ENCODE measurements around the gene TNFSF11. TPM values are rescaled to one million over a fixed set of nuclear protein-coding genes. Genes with fewer than 3 reads are reported as not detected.

TNFSF11 gene
- total RNA-seq, 4 donors from 2014 or later: not detected

- no peaks in the 10 kb centered on the region for H3K4me1 ChIP-seq
- TF ChIP-seq EP300 (IDR thresholded peaks at IDR 0.05): no peak
- 69 to 83% methylated on average over 3 of the region's 3 CpGs for WGBS, 2 donors
Measured at GRCh38 chr13:42625611-42626010, 51.7 kb downstream of the TNFSF11 start.

GRCh38 chr13:42626176-42626860 is 52.4 kb downstream of the TNFSF11 start:
- H3K4me3 ChIP-seq: no peak overlapping the region
- H3K4me1 ChIP-seq: no peaks in the 10 kb centered on the region
- DNase-seq (ENCODE audit: low spot score in 2 of 2): no peak
- 78 to 86% methylated on average over 5 of the region's 5 CpGs for WGBS, 2 donors
- no peaks in the 10 kb centered on the region for H3K9me3 ChIP-seq
- no peaks in the 10 kb centered on the region for H3K27me3 ChIP-seq
- no peak for TF ChIP-seq CTCF (IDR thresholded peaks at IDR 0.05)
- no peak for TF ChIP-seq POLR2A (IDR thresholded peaks at IDR 0.05)
- no peak for TF ChIP-seq EP300 (IDR thresholded peaks at IDR 0.05)
- no peak overlapping the region for H3K27ac ChIP-seq
- H3K36me3 ChIP-seq: no peaks in the 10 kb centered on the region

More at GRCh38 chr13:42625611-42626010, 51.7 kb downstream of the TNFSF11 start:
- no peak for DNase-seq (ENCODE audit: low spot score in 2 of 2)
- Histone ChIP-seq H3K27me3 (no peaks in the 10 kb centered on the region), H3K9me3 (no peaks in the 10 kb centered on the region), H3K27ac (no peak overlapping the region), H3K36me3 (no peaks in the 10 kb centered on the region), H3K4me3 (no peak overlapping the region)

GRCh38 chr13:42628666-42629065 is 54.7 kb downstream of the TNFSF11 start:
- Histone ChIP-seq H3K4me3 (no peak overlapping the region), H3K36me3 (no peaks in the 10 kb centered on the region), H3K4me1 (no peaks in the 10 kb centered on the region), H3K27me3 (no peaks in the 10 kb centered on the region), H3K27ac (no peak overlapping the region), H3K9me3 (no peaks in the 10 kb centered on the region)
- WGBS, 2 donors: 89 to 96% methylated on average over 5 of the region's 5 CpGs
- TF ChIP-seq CTCF (IDR thresholded peaks at IDR 0.05) (no peak), POLR2A (IDR thresholded peaks at IDR 0.05) (no peak), EP300 (IDR thresholded peaks at IDR 0.05) (no peak)
- no peak for DNase-seq (ENCODE audit: low spot score in 2 of 2)

- H3K27ac ChIP-seq: no peak overlapping the region
- no peak overlapping the region for H3K4me3 ChIP-seq
- H3K36me3 ChIP-seq: no peaks in the 10 kb centered on the region
- no peaks in the 10 kb centered on the region for H3K27me3 ChIP-seq
- H3K4me1 ChIP-seq: no peaks in the 10 kb centered on the region
- no peak for DNase-seq (ENCODE audit: low spot score in 2 of 2)
- no peaks in the 10 kb centered on the region for H3K9me3 ChIP-seq
- TF ChIP-seq POLR2A (IDR thresholded peaks at IDR 0.05) (no peak), CTCF (IDR thresholded peaks at IDR 0.05) (no peak), EP300 (IDR thresholded peaks at IDR 0.05) (no peak)
- WGBS, 2 donors: 64 to 73% methylated on average over 1 of the region's 1 CpG
Measured at GRCh38 chr13:42631181-42631580, 57.2 kb downstream of the TNFSF11 start.

GRCh38 chr13:42633495-42633894 is 59.5 kb downstream of the TNFSF11 start:
- H3K4me1 ChIP-seq: no peaks in the 10 kb centered on the region
- no peak for DNase-seq (ENCODE audit: low spot score in 2 of 2)
- no peaks in the 10 kb centered on the region for H3K36me3 ChIP-seq
- H3K27ac ChIP-seq: no peak overlapping the region
- H3K9me3 ChIP-seq: no peaks in the 10 kb centered on the region
- H3K27me3 ChIP-seq: no peaks in the 10 kb centered on the region
- no peak for TF ChIP-seq EP300 (IDR thresholded peaks at IDR 0.05)
- no peak for TF ChIP-seq CTCF (IDR thresholded peaks at IDR 0.05)
- no peak for TF ChIP-seq POLR2A (IDR thresholded peaks at IDR 0.05)
- H3K4me3 ChIP-seq: no peak overlapping the region
